ENCODE results near the gene ATAT1. TPM values are rescaled to one million over a fixed set of nuclear protein-coding genes. Genes with fewer than 3 reads are reported as not detected.
"Not testable (repeated sequence)": the region's sequence is repeated elsewhere in the genome, so short reads cannot be mapped to it uniquely, and the experiment has no call there.

ATAT1 gene
- 10 to 100 TPM; 12.6 to 13.4 TPM for total RNA-seq
- 1 to 10 TPM; 1.6 to 2.0 (median 1.7) TPM for polyA plus RNA-seq
- 2.9 to 5.4 (median 4.2) reads per million in 6 experiments for total RNA-seq

DNA sequence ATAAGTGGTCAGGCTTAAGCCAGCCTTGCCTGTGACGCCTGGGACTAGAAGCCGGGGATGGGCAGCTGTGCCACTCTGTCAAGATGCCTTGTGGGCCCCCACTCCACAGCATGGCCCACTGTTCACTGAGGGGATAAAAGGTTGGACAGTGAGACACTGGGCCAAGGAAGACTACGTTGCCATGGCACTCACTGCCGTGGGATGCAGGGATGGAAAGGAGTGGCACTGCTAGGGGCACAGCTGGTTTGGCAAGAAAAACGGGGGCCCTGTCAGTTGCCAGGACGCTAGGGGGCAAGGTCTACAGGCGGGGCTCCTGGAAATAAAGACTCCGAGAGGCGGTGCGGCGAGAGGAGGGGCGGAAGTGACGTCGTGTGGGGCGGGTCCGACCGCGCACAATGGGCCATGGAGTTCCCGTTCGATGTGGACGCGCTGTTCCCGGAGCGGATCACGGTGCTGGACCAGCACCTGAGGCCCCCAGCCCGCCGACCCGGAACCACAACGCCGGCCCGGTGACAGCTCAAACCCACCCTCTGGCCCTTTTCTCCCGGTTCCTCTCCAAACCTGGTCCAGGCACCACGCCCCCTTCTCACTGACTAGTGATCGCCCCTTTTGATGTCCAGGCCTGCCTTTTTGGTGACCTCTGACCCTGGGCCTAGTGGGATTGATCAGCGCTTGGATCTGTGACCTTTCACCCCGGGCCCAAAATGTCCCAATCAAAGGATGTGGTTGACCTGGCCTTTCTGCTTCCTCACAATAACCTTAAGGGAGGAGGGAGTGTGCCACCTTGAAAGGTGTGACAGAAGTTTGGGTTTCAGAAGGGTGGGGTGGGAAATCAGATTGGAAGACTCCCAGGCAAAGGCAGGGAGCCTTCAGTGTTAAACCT is at the start of gene ATAT1:
ATAT1 (plus strand) TSS at position 391 of the 883 bp plus-strand sequence.
- POLR2A ChIA-PET = interaction anchor here (0.6 to 3.2 kb wide), 9 partner anchors 9 to 145 kb away, joined by 3 to 36 read pairs (median 3); partner anchors contain the start of genes MRPS18B and PPP1R10
- H3K36me3 Mint-ChIP-seq = peaks cover 0 to 83% (median 12%) of the 10 kb centered on the region in 3 donors
- H3K4me3 Mint-ChIP-seq = peak within 1 kb of the TSS; percentile 89 to 94 (median 92)
- H3K27me3 Mint-ChIP-seq = no peaks in the 10 kb centered on the region
- peak; percentile 84 to 94 (median 88) for DNase-seq
- H3K9me3 Mint-ChIP-seq = no peaks in the 10 kb centered on the region
- peak within 1 kb of the TSS; percentile 49 to 98 (median 97) for H3K27ac Mint-ChIP-seq
- ATAC-seq = peak; percentile 99 to 100
- peaks cover 13 to 32% (median 25%) of the 10 kb centered on the region in 4 donors for H3K4me1 Mint-ChIP-seq

DNA sequence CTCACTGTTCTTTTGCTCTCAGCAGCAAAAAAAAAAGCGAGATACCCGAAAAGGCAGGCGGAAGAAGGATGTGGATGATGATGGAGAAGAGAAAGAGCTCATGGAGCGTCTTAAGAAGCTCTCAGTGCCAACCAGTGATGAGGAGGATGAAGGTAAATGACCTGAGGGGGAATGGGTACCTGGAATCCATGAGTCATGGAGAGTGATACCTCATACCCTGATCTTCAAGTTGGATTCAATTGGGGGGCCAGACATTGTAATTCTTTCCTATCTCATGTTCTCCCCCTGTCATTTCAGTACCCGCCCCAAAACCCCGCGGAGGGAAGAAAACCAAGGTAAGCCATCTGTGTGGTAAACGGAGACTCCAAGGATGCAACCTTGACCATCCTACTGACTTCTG is 48.6 kb upstream of the ATAT1 start:
- Mint-ChIP-seq H3K36me3 (peaks cover 9 to 75% (median 19%) of the 10 kb centered on the region in 3 donors), H3K27me3 (no peaks in the 10 kb centered on the region), H3K4me3 (peak overlapping the region in 1 of 10 donors; percentile 28), H3K4me1 (peaks cover 25 to 37% (median 31%) of the 10 kb centered on the region in 4 donors), H3K27ac (peak overlapping the region in 1 of 10 donors; percentile 46), H3K9me3 (no peaks in the 10 kb centered on the region)
- ATAC-seq (no peak), DNase-seq (no peak)
- POLR2A ChIA-PET = interaction anchor here (0.8 to 2.9 kb wide), 5 partner anchors 12 to 37 kb away, joined by 3 to 8 read pairs (median 4); no protein-coding TSS in a partner anchor

DNA sequence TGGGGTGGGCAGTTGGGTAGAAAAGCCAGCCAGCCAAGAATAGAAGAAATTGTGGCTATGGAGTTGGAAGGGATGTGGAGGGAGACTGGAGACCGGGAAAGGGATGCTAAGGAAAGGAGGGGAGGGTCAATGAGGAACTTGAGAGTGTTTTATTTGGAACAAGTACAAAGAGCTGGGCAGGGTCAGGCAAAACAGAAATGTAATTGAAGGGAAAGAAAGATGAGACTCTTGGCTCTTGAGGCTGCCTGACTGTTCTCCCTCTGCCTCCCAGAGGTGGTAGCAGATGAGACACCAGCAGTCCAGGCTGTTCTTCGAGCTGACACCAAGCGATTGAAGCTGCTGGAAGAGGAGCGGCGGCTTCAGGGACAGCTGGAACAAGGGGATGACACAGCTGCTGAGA is 42.8 kb upstream of the ATAT1 start:
- H3K9me3 Mint-ChIP-seq = no peaks in the 10 kb centered on the region
- ATAC-seq (no peak), DNase-seq (no peak)
- H3K36me3 Mint-ChIP-seq = peaks cover 4 to 96% (median 39%) of the 10 kb centered on the region in 3 donors
- POLR2A ChIA-PET = interaction anchor here (0.5 to 1.3 kb wide), 2 partner anchors 10 to 21 kb away, joined by 3 to 6 read pairs; no protein-coding TSS in a partner anchor
- H3K27me3 Mint-ChIP-seq = no peaks in the 10 kb centered on the region
- peaks cover 0 to 3% (median under 1%) of the 10 kb centered on the region in 4 donors for H3K4me1 Mint-ChIP-seq
- peak overlapping the region in 3 of 10 donors; percentile 40 to 73 (median 48) for H3K27ac Mint-ChIP-seq
- no peak overlapping the region for H3K4me3 Mint-ChIP-seq

DNA sequence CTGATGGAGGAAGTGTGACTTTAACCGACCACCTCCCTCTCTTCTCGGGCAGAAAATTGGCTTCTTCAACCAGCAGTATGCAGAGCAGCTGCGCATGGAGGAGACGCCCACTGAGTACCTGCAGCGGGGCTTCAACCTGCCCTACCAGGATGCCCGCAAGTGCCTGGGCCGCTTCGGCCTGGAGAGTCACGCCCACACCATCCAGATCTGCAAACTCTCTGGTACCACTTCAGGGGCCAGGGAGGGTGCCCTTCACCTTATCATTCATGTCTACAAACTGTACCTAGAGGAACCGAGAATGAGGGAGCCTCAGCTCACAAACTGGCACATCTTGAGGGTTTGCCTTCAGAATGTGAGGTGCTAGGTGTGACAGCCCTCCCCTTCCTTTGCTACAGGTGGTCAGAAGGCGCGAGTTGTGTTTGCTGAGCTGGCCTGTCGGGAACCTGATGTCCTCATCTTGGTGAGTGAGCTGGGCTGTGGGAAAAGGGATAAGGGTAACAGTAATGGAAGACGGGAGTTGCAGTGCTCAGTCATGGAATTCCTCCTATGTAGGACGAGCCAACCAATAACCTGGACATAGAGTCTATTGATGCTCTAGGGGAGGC is 36.8 kb upstream of the ATAT1 start:
- ATAC-seq (peak in 1 of 2 donors; percentile 16), DNase-seq (no peak)
- Mint-ChIP-seq H3K4me1 (peaks cover 0 to 11% (median 5%) of the 10 kb centered on the region in 4 donors), H3K36me3 (peaks cover 4 to 92% (median 12%) of the 10 kb centered on the region in 3 donors), H3K27ac (peak overlapping the region in 5 of 10 donors; percentile 13 to 80 (median 64)), H3K27me3 (no peaks in the 10 kb centered on the region), H3K9me3 (no peaks in the 10 kb centered on the region), H3K4me3 (no peak overlapping the region)
- POLR2A ChIA-PET = interaction anchor here (0.8 to 1.4 kb wide), 7 partner anchors 9 to 96 kb away, joined by 3 to 5 read pairs (median 3); no protein-coding TSS in a partner anchor

DNA sequence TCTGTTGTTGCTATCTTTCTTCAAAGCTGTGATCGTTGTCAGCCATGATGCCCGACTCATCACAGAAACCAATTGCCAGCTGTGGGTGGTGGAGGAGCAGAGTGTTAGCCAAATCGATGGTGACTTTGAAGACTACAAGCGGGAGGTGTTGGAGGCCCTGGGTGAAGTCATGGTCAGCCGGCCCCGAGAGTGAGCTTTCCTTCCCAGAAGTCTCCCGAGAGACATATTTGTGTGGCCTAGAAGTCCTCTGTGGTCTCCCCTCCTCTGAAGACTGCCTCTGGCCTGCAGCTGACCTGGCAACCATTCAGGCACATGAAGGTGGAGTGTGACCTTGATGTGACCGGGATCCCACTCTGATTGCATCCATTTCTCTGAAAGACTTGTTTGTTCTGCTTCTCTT is 36.2 kb upstream of the ATAT1 start:
- POLR2A ChIA-PET = interaction anchor here (0.8 to 1.4 kb wide), 9 partner anchors 9 to 97 kb away, joined by 3 to 5 read pairs (median 4); partner anchors contain the start of gene ABCF1
- Mint-ChIP-seq H3K4me1 (peaks cover 0 to 11% (median 6%) of the 10 kb centered on the region in 4 donors), H3K36me3 (peaks cover 4 to 92% (median 10%) of the 10 kb centered on the region in 3 donors), H3K9me3 (no peaks in the 10 kb centered on the region), H3K4me3 (no peak overlapping the region), H3K27ac (peak overlapping the region in 4 of 10 donors; percentile 43 to 53 (median 50)), H3K27me3 (no peaks in the 10 kb centered on the region)
- DNase-seq (no peak), ATAC-seq (no peak)

DNA sequence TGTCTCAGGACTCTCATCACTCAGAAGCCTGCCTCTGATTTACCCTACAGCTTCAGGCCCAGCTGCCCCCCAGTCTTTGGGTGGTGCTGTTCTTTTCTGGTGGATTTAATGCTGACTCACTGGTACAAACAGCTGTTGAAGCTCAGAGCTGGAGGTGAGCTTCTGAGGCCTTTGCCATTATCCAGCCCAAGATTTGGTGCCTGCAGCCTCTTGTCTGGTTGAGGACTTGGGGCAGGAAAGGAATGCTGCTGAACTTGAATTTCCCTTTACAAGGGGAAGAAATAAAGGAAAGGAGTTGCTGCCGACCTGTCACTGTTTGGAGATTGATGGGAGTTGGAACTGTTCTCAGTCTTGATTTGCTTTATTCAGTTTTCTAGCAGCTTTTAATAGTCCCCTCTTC is 35.7 kb upstream of the ATAT1 start:
- H3K9me3 Mint-ChIP-seq = no peaks in the 10 kb centered on the region
- POLR2A ChIA-PET = interaction anchor here (0.5 to 1.3 kb wide), 8 partner anchors 8 to 97 kb away, joined by 3 to 5 read pairs (median 3); partner anchors contain the start of gene ABCF1
- DNase-seq (no peak), ATAC-seq (no peak)
- no peak overlapping the region for H3K4me3 Mint-ChIP-seq
- peak overlapping the region in 4 of 10 donors; percentile 13 to 55 (median 53) for H3K27ac Mint-ChIP-seq
- H3K36me3 Mint-ChIP-seq = peaks cover 4 to 88% (median 8%) of the 10 kb centered on the region in 3 donors
- H3K27me3 Mint-ChIP-seq = no peaks in the 10 kb centered on the region
- H3K4me1 Mint-ChIP-seq = peaks cover 0 to 11% (median 6%) of the 10 kb centered on the region in 4 donors

DNA sequence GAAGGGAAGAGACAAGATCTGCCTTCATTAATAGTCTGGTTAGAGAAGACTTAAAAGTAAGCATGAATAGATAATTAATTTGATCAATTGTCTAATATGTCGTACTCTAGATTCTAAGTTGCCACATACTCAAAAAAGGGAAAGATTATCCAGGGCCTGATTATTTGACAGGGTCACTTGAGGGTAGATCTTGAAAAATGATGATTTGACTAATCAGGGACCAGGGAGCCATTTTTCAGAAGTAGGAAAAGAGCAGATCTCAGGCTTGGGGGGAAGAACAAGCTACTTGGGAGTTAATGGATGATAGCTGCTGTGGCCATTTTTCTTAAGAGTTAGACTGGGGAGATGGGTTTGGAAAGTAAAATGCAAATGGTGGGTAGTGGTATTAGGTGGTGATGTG is 34.4 kb upstream of the ATAT1 start:
- Mint-ChIP-seq H3K9me3 (no peaks in the 10 kb centered on the region), H3K36me3 (peaks cover 0 to 77% (median 3%) of the 10 kb centered on the region in 3 donors), H3K27ac (peak overlapping the region in 7 of 10 donors; percentile 0 to 70 (median 30)), H3K27me3 (no peaks in the 10 kb centered on the region), H3K4me1 (peaks cover 3 to 15% (median 9%) of the 10 kb centered on the region in 4 donors), H3K4me3 (no peak overlapping the region)
- POLR2A ChIA-PET = interaction anchor here (0.9 to 1.4 kb wide), 2 partner anchors 23 to 35 kb away, joined by 3 to 4 read pairs; no protein-coding TSS in a partner anchor
- DNase-seq (no peak), ATAC-seq (no peak)

DNA sequence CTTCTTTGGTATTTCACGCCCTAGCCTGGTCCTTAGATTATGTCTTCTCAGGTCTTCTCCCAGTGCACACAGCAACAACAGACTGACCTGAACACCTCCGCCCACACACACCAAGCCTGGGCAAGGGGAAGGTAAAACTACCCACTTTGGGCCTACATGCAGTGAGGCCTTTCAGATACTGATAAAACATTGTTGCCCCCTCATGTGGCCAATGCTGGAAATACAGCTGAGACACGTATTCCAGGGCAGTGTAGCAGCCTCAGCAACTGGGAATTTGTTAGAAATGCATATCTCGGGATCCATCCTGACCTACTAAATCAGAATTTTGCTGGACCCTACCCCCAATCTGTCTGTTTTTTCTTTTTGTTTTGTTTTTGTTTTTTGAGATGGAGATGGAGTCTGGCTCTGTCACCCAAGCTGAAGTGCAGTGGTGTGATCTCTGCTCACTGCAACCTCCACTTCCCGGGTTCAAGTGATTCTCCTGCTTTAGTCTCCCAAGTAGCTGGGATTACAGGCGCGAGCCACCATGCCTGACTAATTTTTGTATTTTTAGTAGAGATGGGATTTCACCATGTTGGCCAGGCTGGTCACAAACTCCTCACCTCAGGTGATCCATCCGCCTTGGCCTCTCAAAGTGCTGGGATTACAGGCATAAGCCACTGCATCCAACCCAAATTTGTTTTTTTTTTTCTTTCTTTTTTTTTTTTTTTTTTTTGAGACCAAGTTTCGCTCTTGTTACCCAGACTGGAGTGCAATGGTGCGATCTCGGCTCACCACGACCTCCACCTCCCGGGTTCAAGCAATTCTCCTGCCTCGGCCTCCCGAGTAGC is 29.1 kb upstream of the ATAT1 start:
- H3K27me3 Mint-ChIP-seq, H3K9me3 Mint-ChIP-seq, H3K4me3 Mint-ChIP-seq: not testable (repeated sequence)
- Mint-ChIP-seq H3K27ac (peak overlapping the region; percentile 26 to 88 (median 77)), H3K36me3 (peaks cover 0 to 51% (median 0%) of the 10 kb centered on the region in 3 donors), H3K4me1 (peaks cover 15 to 30% (median 24%) of the 10 kb centered on the region in 4 donors)
- POLR2A ChIA-PET = interaction anchor here (0.5 to 7.2 kb wide), 21 partner anchors 9 to 150 kb away, joined by 3 to 70 read pairs (median 5); partner anchors contain the start of genes ABCF1, GNL1, MRPS18B and PRR3
- ATAC-seq (peak; percentile 86 to 91), DNase-seq (peak; percentile 63 to 90 (median 76))

DNA sequence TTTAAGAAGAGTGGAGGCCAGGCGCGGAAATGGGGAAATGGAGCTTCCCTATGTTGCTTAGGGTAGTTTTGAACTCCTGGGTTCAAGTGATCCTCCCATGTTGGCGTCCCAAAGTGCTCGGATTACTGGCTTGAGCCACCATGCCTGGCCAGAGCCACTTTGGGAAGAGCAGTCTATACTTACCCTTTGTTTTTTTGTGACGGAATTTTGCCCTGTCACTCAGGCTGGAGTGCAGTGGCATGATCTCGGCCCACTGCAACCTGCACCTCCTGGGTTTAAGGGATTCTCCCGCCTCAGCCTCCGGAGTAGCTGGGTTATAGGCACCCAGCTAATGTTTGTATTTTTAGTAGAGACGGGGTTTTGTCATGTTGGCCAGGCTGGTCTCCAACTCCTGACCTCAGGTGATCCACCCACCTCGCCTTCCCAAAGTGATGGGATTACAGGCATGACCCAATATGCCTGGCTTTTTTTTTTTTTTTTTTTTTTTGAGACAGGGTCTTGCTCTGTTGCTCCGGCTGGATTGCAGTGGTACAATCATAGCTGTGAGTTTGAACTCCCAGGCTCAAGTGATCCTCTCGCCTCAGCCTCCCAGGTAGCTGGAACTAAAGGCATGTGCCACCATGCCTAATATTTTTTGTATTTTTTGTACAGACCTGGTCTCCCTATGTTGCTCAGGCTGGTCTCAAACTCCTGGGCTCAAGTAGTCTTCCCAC is 27.6 kb upstream of the ATAT1 start:
- Mint-ChIP-seq H3K9me3 (no peaks in the 10 kb centered on the region), H3K36me3 (peaks cover 2 to 56% (median 10%) of the 10 kb centered on the region in 3 donors), H3K27me3 (no peaks in the 10 kb centered on the region), H3K27ac (peak overlapping the region in 4 of 10 donors; percentile 32 to 81 (median 61)), H3K4me1 (peaks cover 19 to 38% (median 34%) of the 10 kb centered on the region in 4 donors), H3K4me3 (no peak overlapping the region)
- DNase-seq (no peak), ATAC-seq (no peak)
- POLR2A ChIA-PET = interaction anchor here (0.6 to 7.2 kb wide), 12 partner anchors 7 to 758 kb away, joined by 3 to 70 read pairs (median 5); no protein-coding TSS in a partner anchor

DNA sequence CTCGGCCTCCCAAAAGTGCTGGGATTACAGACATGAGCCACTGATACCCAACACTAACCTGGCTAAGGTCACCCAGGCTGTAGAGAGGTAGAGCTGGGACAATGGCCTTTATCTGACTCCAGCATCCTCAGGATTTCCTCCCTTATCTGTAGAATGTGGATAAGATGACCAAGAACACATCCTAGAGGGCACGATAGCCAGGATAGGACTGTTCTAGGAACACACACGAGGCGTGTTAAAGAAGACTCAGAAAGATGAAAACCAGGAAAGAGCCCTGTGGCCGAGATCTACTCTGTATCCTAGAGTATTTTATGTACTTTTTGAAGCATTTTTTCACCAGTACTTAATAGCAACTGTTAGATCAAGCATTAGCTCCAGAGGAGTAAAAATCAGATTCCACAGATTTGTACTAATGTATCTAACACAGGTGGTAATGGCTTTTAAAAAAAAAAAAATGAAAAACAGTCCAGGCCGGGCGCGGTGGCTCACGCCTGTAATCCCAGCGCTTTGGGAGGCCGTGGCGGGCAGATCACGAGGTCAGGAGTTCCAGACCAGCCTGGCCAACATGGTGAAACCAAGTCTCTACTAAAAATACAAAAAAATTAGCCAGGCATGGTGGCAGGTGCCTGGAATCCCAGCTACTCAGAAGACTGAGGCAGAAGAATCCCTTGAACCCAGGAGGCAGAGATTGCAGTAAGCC is 26.9 kb upstream of the ATAT1 start:
- Mint-ChIP-seq H3K36me3 (peaks cover 5 to 58% (median 16%) of the 10 kb centered on the region in 3 donors), H3K27ac (peak overlapping the region in 5 of 10 donors; percentile 32 to 81 (median 57)), H3K9me3 (no peaks in the 10 kb centered on the region), H3K4me3 (no peak overlapping the region), H3K4me1 (peaks cover 21 to 37% (median 34%) of the 10 kb centered on the region in 4 donors), H3K27me3 (no peaks in the 10 kb centered on the region)
- ATAC-seq (no peak), DNase-seq (no peak)
- POLR2A ChIA-PET = interaction anchor here (0.6 to 7.2 kb wide), 10 partner anchors 9 to 758 kb away, joined by 3 to 70 read pairs (median 6); partner anchors contain the start of gene ABCF1
